T-helper 1 cell (primary cell): ENCODE measurements around the gene ADAM22.
A peak's percentile ranks its signal among the peaks of the same experiment; 100 is the strongest.

Source experiments
- DNase-seq, 5 donors: peaks; one replicate each; pipeline ENCODE4 v3.0.0-alpha.2; 2012 to 2020

Gene ADAM22

GRCh38 chr7:88041583-88041982 lies 107.5 kb downstream of the ADAM22 start:
- no peak for DNase-seq

- no peak for DNase-seq
Observed at GRCh38 chr7:88042157-88042556, 108.1 kb downstream of the ADAM22 start.

GRCh38 chr7:88042803-88043202 lies 108.8 kb downstream of the ADAM22 start:
- DNase-seq, result no peak

GRCh38 chr7:88044069-88044468 lies 110.0 kb downstream of the ADAM22 start:
- DNase-seq, result no peak

- no peak for DNase-seq
Observed at GRCh38 chr7:88046839-88047573, 113.0 kb downstream of the ADAM22 start.

- DNase-seq, result no peak
Observed at GRCh38 chr7:88057655-88058054, 123.6 kb downstream of the ADAM22 start.

- no peak for DNase-seq
Observed at GRCh38 chr7:88062238-88062637, 128.2 kb downstream of the ADAM22 start.

GRCh38 chr7:88069093-88069492 lies 135.0 kb downstream of the ADAM22 start:
- no peak for DNase-seq

GRCh38 chr7:88071994-88072714 lies 138.1 kb downstream of the ADAM22 start:
- DNase-seq, result no peak

- no peak for DNase-seq
Observed at GRCh38 chr7:88072715-88073055, 138.6 kb downstream of the ADAM22 start.

- DNase-seq, result no peak
Observed at GRCh38 chr7:88073626-88074025, 139.6 kb downstream of the ADAM22 start.

GRCh38 chr7:88075216-88075615 lies 141.2 kb downstream of the ADAM22 start:
- DNase-seq, result no peak

GRCh38 chr7:88083883-88084282 lies 149.8 kb downstream of the ADAM22 start:
- no peak for DNase-seq

- no peak for DNase-seq
Observed at GRCh38 chr7:88089561-88089960, 155.5 kb downstream of the ADAM22 start.

- DNase-seq, result no peak
Observed at GRCh38 chr7:88090240-88090639, 156.2 kb downstream of the ADAM22 start.

GRCh38 chr7:88090671-88091070 lies 156.6 kb downstream of the ADAM22 start:
- DNase-seq, result no peak

- no peak for DNase-seq
Observed at GRCh38 chr7:88091988-88092675, 158.1 kb downstream of the ADAM22 start.

GRCh38 chr7:88092676-88092999 lies 158.6 kb downstream of the ADAM22 start:
- no peak for DNase-seq

GRCh38 chr7:88101769-88102168 lies 167.7 kb downstream of the ADAM22 start:
- no peak for DNase-seq

GRCh38 chr7:88102675-88103074 lies 168.6 kb downstream of the ADAM22 start:
- no peak for DNase-seq

- no peak for DNase-seq
Observed at GRCh38 chr7:88104732-88105131, 170.7 kb downstream of the ADAM22 start.

- no peak for DNase-seq
Observed at GRCh38 chr7:88105231-88105630, 171.2 kb downstream of the ADAM22 start.

GRCh38 chr7:88106434-88106833 lies 172.4 kb downstream of the ADAM22 start:
- peak in 1 of 5 donors; percentile 0 for DNase-seq

GRCh38 chr7:88109612-88110011 lies 175.6 kb downstream of the ADAM22 start:
- DNase-seq, result no peak
